ENCODE measurements around the gene ECM1.

ECM1 gene

GRCh38 chr1:150546294-150546937 is 38.5 kb downstream of the ECM1 start:
- DNase-seq: no peak

- no peak for DNase-seq
Measured at GRCh38 chr1:150548324-150548631, 40.4 kb downstream of the ECM1 start.

DNA sequence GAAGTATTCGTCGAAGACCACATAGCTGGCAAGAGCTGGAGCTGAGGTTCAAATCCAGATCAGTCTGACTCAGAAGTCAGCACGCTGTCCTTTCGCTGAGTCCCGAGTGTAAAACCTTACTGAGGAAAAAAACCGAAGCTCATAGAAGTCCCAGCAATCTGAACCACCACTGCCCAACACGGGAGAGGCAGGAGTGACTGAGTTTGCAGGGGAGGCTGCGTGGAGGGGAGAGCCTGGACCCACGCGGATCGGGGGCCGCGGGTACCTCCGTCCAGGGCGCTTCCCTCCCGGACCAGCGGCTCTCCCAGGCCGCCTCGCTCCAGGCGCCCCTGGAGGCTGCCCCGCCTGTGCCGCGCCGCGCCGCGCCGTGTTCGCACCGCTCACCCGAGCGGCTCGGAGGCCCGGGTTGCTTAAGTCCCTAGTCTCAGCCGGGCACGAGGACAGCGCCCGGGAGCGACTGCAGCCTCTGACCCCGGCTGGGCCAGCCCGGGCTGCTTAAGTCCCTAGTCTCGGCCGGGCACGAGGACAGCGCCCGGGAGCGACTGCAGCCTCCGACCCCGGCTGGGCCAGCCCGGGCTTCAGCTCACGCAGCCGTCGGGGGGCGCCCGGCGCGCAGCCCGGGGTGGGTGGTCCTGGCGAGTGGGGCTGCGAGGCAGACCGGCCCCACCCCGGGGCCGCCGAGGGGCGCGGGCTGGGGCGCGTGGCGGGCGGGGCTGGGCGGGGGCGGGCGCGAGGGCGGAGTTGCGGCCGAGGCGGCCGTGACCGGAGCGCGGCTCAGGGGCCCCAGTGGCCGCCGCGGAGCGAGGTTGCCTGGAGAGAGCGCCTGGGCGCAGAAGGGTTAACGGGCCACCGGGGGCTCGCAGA is 41.0 kb downstream of the ECM1 start, which contains the start of gene ADAMTSL4:
TSS of gene ADAMTSL4 (plus strand) at position 777 of the 864 bp plus-strand sequence. CDS start 2,881 bp downstream, outside the sequence.
- peak; percentile 56 for DNase-seq

GRCh38 chr1:150549496-150550221 is 41.8 kb downstream of the ECM1 start:
- DNase-seq: peak; percentile 25

DNA sequence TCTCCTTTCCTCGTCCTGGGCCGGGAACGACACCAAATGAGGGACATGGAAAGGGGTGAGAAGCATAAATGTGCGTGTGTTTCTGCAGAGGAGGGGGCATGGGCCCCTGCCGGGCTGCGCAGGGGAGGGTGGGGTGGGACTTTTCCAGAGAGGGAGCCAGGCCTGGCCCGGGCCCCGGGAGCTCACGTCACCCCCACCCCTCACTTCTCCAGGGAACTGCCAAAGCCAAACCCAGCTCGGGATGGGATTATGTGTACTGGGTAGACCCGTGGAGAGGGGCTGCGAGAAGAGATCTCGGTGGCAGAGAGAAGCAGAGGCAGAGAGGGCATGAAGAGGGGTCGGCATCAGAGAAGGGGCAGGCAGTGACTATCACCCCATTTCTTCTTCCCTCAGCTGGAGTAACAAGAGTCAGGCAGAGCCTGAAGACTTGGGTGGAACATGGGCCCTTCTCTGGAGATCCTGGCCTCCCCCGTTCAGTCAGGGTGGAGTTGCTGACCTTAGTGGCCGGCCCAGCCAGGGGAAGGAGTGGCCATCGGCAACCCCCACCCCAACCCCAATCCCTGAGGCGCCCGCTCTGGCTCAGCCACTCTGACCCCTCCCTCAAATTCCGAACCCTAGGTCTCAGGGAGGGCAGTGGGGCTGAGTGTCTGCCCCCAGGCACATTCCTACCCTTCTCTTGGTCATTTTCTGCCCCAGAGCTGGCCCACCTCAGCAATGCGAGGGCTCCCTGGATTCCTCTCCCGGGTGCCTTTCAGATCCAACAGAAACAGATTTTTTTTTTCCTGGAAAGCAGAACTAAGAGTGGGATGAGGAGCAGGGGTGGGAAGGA is 42.5 kb downstream of the ECM1 start:
- peak; percentile 26 for DNase-seq

DNA sequence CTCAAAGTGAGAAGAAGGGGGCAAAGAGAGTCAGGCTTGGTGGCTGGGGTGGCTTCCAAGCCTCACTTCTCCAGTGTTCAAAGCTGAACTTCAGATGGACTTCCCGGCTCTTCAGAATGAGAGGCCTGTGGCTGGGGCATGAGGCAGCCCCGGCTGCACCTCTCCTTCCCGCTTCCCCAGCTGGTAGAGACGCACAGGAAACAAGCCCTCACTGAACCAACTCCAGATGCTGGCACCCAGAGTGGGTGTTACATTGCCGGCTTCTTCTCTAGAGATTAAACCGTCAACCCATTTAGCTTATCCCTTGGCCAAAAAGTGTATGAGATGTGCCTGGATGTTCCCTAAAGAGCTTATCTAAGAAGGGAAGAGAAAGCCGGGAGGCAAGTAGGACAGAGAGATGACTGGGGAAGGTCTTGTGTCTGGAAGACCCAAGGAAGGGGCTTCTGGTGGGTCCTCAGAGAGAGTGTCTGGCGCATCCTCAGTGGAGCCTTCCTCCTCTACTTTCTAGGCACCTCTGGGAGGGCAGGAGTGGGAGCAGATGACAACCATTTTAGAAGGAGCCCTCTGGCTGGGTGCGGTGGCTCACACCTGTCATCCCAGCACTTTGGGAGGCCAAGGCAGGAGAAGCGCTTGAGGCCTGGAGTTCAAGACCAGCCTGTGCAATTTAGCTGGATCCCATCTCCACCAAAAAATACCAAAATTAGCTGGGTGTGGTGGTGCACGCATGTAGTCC is 43.3 kb downstream of the ECM1 start:
- peak; percentile 37 for DNase-seq

- DNase-seq: no peak
Measured at GRCh38 chr1:150551784-150552127, 43.8 kb downstream of the ECM1 start.

DNA sequence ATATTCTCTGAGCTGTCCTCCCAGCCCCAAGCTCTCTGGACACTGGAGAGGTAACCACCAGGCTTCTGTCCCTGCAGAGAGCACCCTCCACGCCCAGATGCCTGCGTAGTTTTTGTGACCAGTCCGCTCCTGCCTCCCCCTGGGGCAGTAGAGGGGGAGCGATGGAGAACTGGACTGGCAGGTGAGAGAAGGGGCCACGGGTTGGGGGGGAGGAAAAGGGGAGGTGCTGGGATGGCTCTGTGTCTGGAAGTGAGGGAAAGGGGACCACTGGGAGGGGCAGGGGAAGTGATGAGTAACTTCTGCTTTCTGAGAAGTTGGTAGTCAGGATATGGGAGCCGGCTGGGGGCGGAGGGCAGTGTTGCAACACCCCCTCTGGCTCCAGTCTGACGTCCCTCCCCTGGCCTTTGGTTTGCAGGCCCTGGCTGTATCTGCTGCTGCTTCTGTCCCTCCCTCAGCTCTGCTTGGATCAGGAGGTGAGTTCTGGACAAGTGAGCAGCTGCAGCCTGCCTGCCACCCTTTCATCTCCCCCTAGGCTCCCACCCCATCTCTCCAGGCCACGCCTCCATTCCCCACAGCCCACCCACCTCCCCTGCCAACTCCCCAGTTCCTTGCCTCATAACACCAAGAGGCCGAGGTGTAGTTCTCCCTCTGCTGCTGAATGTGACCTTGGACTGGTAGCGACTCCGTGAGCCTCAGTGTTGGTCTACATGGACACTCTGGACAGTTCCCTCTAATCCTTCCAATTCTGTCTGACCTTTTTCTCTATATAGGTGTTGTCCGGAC is 44.4 kb downstream of the ECM1 start:
- peak; percentile 32 for DNase-seq

DNA sequence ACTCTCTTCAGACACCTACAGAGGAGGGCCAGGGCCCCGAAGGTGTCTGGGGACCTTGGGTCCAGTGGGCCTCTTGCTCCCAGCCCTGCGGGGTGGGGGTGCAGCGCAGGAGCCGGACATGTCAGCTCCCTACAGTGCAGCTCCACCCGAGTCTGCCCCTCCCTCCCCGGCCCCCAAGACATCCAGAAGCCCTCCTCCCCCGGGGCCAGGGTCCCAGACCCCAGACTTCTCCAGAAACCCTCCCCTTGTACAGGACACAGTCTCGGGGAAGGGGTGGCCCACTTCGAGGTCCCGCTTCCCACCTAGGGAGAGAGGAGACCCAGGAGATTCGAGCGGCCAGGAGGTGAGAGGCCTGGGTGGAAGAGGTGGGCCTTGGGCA is 45.0 kb downstream of the ECM1 start:
- no peak for DNase-seq

- no peak for DNase-seq
Measured at GRCh38 chr1:150553392-150554085, 45.6 kb downstream of the ECM1 start.

DNA sequence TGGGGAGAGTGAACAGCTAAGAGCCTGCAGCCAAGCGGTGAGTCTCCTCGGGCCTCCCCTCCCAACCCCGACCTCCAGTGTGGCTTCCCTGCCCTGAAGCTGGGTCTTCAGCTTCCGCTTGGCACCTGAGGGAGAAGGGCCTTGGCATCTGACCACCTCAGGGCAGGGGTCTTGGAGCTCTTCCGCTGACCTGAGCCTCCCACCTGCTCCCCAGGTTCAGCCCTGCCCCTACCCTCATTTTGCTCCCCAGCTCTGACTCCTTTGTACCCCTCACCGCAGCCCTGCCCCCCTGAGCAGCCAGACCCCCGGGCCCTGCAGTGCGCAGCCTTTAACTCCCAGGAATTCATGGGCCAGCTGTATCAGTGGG is 46.2 kb downstream of the ECM1 start:
- DNase-seq: no peak

GRCh38 chr1:150555198-150555970 is 47.5 kb downstream of the ECM1 start:
- no peak for DNase-seq

DNA sequence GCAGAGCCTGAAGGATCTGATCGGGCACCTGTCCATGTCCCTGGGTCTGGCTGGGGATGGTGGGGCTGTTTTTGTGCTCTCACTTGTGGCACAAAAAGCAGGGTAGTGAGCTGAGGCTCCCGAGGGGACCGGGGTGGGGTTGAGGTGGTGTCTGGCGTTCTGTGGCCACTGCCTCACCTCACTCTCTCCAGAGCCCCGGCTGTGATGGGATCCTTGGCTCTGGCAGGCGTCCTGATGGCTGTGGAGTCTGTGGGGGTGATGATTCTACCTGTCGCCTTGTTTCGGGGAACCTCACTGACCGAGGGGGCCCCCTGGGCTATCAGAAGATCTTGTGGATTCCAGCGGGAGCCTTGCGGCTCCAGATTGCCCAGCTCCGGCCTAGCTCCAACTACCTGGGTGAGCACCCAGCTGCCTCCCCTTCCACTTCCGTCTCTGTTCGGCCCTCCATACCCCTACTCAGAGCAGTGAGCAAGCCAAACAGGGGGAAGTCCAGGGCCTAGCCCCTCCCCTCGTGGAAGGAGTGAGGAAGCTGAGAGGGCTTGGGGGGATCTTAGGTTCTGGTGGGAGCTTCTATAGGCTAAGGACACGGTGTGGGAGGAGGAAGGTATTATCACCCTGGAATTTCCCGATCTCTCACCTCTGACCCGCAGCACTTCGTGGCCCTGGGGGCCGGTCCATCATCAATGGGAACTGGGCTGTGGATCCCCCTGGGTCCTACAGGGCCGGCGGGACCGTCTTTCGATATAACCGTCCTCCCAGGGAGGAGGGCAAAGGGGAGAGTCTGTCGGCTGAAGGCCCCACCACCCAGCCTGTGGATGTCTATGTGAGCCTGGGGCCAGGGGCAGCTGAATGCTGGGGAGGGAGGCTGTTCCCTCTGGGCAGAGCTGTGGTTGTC is 48.3 kb downstream of the ECM1 start:
- no peak for DNase-seq

GRCh38 chr1:150557065-150557600 is 49.2 kb downstream of the ECM1 start:
- no peak for DNase-seq

DNA sequence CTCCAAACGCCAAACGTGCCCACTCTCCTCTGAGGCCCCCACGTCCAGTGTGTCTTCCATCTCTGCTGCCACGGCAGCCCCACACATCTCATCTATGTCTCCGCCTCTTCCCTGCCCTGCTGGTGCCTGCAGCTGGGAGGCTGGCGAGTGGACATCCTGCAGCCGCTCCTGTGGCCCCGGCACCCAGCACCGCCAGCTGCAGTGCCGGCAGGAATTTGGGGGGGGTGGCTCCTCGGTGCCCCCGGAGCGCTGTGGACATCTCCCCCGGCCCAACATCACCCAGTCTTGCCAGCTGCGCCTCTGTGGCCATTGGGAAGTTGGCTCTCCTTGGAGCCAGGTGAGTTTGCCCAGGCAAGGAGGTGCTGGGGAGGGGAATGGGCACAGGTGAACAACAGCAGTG is 49.9 kb downstream of the ECM1 start:
- DNase-seq: no peak

GRCh38 chr1:150558303-150558704 is 50.4 kb downstream of the ECM1 start:
- DNase-seq: no peak

DNA sequence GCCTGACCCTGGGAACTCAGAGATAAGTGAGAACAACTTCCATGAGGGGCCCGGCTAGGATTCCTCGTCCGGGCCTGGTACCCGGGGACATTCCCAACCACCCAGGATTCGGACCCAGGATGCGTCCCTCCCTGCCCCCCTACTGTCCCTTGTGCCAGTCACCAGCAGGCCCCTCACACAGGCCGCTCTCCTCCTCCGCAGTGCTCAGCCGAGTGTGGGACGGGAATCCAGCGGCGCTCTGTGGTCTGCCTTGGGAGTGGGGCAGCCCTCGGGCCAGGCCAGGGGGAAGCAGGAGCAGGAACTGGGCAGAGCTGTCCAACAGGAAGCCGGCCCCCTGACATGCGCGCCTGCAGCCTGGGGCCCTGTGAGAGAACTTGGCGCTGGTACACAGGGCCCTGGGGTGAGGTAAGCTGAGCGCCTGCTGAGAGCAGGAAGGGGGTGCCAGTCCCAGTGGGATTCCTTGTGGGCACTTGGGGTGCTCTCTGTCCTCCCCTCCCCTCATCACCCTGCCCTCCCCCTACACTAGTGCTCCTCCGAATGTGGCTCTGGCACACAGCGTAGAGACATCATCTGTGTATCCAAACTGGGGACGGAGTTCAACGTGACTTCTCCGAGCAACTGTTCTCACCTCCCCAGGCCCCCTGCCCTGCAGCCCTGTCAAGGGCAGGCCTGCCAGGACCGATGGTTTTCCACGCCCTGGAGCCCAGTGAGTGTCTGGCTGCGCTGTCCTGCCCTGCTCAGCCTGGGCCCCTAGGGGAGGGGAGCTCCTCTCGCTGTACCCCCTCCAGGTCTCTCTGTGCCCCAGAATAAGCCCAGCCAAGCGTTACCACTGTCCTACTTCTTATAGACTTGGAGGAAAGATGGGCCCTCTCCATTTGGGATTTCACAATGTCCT is 51.1 kb downstream of the ECM1 start:
- DNase-seq: peak; percentile 29

GRCh38 chr1:150559656-150560010 is 51.7 kb downstream of the ECM1 start:
- DNase-seq: no peak
